ENCODE measurements around the gene ZNG1A. TPM values are rescaled to one million over a fixed set of nuclear protein-coding genes. Genes with fewer than 3 reads are reported as not detected.
"Not testable (repeated sequence)": the region's sequence is repeated elsewhere in the genome, so short reads cannot be mapped to it uniquely, and the experiment has no call there.

ZNG1A gene
- total RNA-seq, 2 experiments from 2014 or later, result 33.3 to 39.5 TPM

DNA sequence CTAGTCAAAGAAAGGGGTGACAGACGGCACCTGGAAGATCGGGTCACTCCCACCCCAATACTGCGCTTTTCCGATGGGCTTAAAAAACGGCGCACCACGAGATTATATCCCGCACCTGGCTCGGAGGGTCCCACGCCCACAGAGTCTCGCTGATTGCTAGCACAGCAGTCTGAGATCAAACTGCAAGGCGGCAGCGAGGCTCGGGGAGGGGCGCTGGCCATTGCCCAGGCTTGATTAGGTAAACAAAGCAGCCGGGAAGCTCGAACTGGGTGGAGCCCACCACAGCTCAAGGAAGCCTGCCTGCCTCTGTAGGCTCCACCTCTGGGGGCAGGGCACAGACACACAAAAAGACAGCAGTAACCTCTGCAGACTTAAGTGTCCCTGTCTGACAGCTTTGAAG, 39.0 kb downstream of the ZNG1A start:
- CTCF ChIA-PET; H3K4me3 Mint-ChIP-seq; H3K27ac Mint-ChIP-seq; H3K4me1 Mint-ChIP-seq; H3K27me3 Mint-ChIP-seq; DNase-seq; H3K36me3 Mint-ChIP-seq (ENCODE audit: low read depth); POLR2A ChIA-PET; H3K9me3 Mint-ChIP-seq: not testable (repeated sequence)

DNA sequence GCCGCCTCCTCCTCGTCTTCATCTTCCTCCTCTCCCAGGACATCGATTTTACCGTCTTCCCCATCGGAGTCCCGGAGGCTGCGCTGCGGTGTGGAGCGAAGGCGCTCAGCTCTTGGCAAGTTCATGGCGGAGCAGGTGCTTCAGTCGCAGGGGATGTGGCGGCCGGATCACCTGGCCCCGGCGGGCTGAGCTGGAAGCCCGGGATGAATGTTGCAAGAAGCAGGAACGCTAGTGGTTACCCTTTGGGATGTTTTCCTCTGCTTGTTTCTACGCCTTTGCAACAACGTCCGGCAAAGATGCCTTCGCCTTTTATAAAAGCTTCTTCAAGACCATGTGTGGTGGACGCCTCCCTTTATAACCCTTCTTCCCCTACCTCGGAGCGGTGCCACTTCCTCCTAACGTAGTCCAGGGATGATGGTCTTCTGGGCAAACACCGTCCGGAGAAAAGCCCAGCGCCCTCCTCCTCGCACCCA, 60.8 kb downstream of the ZNG1A start, which contains the start of gene FOXD4:
TSS of gene FOXD4 (minus strand) at position 423 of the 473 bp plus-strand sequence. CDS start at position 125, 298 bp downstream.
- not testable (repeated sequence) for H3K9me3 Mint-ChIP-seq
- H3K27ac Mint-ChIP-seq, result peak within 1 kb of the TSS; percentile 33

DNA sequence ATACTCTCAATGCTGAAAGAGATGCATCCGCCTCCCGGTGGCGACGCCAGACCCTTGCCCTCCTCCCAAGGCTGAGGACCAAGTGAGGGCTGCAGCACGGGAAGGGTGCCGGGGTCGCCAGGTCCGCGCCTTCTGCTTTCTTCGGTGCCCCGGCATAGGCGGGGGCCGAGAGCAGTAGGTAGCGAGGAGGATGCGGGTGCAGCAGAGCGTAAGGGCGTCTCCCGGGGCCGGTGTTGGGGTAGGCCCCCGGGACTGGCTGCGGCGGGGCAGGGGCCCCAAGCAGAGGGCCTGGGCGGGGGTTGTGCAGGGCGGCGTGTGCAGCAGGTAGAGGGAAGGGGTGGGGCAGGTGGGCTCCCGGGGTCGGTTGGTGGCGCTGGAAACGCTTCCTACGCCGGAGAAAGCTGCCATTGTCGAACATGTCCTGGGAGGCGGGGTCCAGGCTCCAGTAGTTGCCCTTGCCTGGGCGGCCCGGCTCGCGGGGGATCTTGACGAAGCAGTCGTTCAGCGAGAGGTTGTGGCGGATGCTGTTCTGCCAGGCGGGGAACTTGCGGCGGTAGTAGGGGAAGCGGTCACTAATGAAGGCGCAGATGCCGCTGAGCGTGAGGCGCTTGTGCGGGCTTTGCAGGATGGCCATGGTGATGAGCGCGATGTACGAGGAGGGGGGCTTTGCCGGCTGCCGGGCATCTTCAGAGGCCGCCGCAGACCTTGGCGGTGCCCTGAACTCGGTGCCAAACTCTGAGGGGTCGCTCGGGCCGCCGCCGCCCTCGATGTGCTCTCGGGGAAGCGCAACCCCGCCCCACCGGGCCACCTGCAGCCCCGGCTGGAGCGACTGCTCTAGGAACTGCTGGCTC, 61.5 kb downstream of the ZNG1A start:
- DNase-seq, result peak; percentile 40
- H3K9me3 Mint-ChIP-seq; POLR2A ChIA-PET; CTCF ChIA-PET; H3K36me3 Mint-ChIP-seq (ENCODE audit: low read depth): not testable (repeated sequence)
- H3K27ac Mint-ChIP-seq, result peak overlapping the region; percentile 33
- peaks cover 45% of the 10 kb centered on the region for H3K27me3 Mint-ChIP-seq
- peak overlapping the region; percentile 50 for H3K4me3 Mint-ChIP-seq
- H3K4me1 Mint-ChIP-seq, result peaks cover 27% of the 10 kb centered on the region

More for the DNA sequence above, 60.8 kb downstream of the ZNG1A start, which contains the start of gene FOXD4:
- POLR2A ChIA-PET; CTCF ChIA-PET; H3K36me3 Mint-ChIP-seq (ENCODE audit: low read depth); DNase-seq: not testable (repeated sequence)
- Mint-ChIP-seq H3K4me3 (peak within 1 kb of the TSS; percentile 57), H3K27me3 (peaks cover 40% of the 10 kb centered on the region), H3K4me1 (peaks cover 24% of the 10 kb centered on the region)

DNA sequence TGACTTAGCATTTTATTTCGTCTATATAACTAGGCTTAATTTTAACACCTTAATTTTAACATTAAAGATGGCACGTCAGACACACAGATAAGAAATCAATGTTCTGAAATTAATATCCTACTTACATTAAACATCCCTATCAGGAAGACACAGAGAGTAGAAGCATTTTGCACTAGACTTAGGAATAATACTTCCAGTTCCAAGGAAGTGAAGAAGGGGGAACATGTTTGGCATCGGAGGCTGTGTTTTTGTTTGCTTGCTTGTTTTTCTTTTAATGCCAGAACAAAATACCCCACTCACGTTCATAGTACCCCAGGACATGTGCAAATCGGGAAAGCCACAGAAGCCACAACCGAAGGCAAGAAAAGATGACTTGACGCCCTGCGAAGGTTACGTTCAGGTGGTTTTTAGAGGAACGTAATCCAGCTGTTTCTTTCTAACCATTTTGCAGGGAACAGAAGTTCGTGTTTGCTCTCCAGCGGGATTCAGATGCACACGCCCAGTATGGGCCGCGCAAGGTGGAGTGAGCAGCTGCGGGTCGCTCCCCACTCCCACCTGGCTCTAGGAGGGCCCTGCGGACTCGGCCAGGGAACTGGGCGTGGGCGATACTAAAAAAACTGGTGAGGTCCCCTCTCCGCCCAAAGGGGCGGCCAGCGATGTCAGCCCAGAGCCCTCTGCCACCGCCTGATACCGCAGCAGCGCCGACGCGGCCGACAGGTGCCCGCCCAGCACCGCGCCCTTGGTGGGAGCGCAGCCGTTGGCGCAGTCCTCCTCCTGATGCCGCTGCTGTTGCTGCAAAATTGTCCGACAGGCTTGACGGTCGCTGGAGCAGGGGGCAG, 62.4 kb downstream of the ZNG1A start:
- H3K36me3 Mint-ChIP-seq (ENCODE audit: low read depth); DNase-seq; CTCF ChIA-PET; H3K9me3 Mint-ChIP-seq; H3K27ac Mint-ChIP-seq; POLR2A ChIA-PET: not testable (repeated sequence)
- Mint-ChIP-seq H3K4me3 (peak overlapping the region; percentile 3), H3K27me3 (peaks cover 49% of the 10 kb centered on the region), H3K4me1 (peaks cover 27% of the 10 kb centered on the region)

DNA sequence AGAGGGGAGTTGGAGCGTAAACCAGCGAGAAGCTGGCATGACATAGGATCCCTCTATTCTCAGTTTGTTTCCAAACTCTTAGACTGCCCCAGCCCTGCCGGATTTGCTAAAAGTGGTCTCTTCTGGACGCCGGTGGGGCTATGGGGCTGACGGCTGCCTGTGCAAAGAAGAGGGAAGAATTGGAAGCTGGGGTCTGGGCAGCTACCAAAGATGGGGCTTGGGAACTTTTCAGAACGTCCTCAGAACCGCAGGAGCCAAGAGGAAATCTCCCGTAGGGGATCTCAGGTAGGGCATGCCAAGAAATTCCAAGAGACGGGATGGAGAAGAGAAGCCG, 63.8 kb downstream of the ZNG1A start:
- CTCF ChIA-PET, result not testable (repeated sequence)
- H3K27ac Mint-ChIP-seq, result peak overlapping the region; percentile 32

DNA sequence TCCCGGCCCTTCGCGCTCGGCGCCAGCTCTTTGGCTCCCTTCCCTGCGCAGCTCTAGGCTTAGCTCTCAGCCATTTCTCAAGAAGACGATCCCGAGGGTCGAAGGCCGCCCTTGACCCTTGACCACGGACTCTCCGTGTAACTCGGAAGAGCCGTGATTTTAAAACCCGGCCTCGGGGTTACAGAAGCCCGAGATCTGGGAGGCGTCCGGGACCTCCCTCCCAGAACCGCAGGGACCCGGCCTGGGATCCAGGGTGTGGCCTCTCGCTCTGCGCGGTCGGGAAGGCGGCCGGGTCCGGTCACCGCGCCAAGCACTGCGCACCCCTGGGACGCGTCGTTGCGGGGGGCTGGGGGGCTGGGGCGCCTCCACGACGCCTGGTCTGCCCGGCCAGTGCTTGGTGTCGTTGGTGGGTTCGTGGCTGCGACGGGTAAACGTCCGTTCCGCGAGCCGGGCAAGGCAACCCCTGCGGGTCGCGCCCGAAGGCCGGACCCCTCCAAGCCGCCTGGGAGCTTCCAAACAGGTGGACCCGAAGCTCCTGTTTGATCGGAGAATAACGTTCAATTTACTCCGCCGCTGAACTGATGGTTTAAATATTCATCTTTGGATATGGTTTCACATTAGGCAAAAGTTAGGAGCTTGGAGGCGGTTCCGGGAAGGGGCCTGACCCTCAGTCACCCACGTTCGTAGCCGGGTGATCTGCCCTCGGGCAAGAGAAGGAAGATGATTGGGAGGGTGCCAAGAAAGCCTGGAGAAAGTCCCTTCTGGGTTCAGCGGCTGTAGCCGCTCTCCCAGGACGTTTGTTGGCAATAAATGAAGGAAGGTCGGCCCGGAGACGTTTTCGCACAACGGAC, 64.4 kb downstream of the ZNG1A start:
- H3K27ac Mint-ChIP-seq, result peak overlapping the region; percentile 32

More for the DNA sequence above, 63.8 kb downstream of the ZNG1A start:
- H3K4me1 Mint-ChIP-seq, result peaks cover 27% of the 10 kb centered on the region
- H3K9me3 Mint-ChIP-seq; POLR2A ChIA-PET; H3K36me3 Mint-ChIP-seq (ENCODE audit: low read depth); DNase-seq: not testable (repeated sequence)
- peaks cover 52% of the 10 kb centered on the region for H3K27me3 Mint-ChIP-seq
- peak overlapping the region; percentile 37 for H3K4me3 Mint-ChIP-seq

DNA sequence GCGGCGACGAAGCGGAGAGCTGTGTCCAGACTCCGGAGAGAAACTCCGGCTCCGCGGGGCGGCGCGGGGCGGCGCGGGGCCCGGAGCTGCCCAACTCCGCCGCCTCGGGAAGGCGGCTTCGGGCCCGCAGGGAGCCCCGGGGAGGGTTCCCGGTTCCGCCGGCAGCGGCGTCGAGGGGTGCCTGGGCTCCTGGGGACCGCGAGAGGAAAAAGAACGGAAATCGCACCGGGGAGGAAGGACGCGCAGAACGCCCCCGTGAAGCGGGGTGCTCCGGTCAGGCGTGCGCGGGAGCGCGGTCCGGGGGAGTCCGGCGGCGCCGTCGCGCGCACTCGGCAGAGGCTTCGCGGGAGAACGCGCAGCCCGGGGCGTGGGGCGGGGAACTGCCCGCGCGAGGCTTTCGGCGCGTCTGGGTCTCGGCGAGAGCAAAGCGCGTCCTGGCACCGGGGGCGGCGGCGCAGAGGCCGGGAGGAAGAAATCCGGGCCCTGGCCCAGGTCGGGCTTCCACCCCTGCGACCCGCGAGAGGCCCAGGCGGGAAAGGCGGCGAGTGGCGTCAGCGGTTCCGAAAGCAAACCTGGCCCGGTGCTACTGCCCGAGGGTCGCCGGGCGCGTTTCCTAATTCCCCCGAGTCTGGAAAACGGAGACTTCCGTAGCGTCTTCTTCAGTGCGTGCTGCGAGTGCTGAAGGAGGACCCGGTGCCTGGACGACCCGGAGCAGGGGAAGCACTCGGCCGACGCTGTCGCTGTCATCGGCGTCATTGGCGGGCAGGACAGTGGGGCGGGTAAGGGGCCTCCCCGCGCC, 65.2 kb downstream of the ZNG1A start:
- H3K9me3 Mint-ChIP-seq, POLR2A ChIA-PET: not testable (repeated sequence)
- peak; percentile 24 for DNase-seq

More for the DNA sequence above, 64.4 kb downstream of the ZNG1A start:
- H3K36me3 Mint-ChIP-seq (ENCODE audit: low read depth); POLR2A ChIA-PET; CTCF ChIA-PET; H3K9me3 Mint-ChIP-seq; DNase-seq: not testable (repeated sequence)
- Mint-ChIP-seq H3K4me1 (peaks cover 27% of the 10 kb centered on the region), H3K4me3 (peak overlapping the region; percentile 64), H3K27me3 (peaks cover 57% of the 10 kb centered on the region)

DNA sequence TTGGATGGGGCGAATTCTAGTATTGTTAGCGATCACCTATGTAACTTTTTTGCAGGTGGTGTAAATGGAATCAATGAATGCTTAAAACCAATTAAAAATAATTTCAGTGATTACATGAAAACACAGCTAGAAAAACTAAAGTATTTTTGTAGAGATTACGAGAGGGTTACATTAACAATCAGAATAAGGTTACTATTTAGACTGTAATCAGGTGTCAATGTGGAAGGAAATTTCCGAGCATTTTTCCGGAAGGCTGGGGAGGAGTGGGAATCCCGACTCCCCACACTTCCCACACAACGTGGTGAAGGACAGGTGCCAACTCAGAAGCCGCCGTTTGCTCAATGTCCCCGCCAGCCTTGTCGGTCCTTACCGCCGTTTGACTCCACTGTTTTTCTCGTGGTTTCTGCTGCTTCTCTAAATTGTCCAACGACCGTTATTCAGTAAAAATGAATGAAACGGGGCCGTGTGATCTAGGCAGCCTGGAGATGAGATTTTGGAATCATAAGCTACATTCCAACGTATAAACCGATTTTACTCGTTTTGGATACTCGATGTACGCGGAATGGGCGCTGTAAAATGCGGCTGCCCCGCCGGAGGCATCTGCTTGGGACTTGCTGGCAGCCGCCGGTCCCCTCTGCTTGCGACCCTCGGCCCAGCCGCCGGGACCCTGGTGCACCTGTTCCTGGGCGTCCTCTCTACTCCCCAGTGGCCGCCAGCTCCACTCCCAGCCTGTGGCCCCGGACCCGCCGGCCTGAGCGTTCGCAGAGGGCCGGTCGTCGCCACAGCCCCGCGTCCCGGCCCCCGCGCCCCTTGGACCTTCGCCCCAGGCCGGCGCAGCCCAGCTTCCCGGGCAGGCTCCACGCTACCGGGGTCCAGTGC, 66.0 kb downstream of the ZNG1A start:
- H3K36me3 Mint-ChIP-seq (ENCODE audit: low read depth); POLR2A ChIA-PET; H3K9me3 Mint-ChIP-seq; DNase-seq; CTCF ChIA-PET: not testable (repeated sequence)
- Mint-ChIP-seq H3K4me1 (peaks cover 23% of the 10 kb centered on the region), H3K27me3 (peaks cover 61% of the 10 kb centered on the region), H3K4me3 (peak overlapping the region; percentile 32), H3K27ac (peak overlapping the region; percentile 41)

More for the DNA sequence above, 65.2 kb downstream of the ZNG1A start:
- H3K27ac Mint-ChIP-seq, result peak overlapping the region; percentile 82
- H3K27me3 Mint-ChIP-seq, result peaks cover 62% of the 10 kb centered on the region
- peaks cover 26% of the 10 kb centered on the region for H3K4me1 Mint-ChIP-seq
- H3K4me3 Mint-ChIP-seq, result peak overlapping the region; percentile 64
- H3K36me3 Mint-ChIP-seq (ENCODE audit: low read depth); CTCF ChIA-PET: not testable (repeated sequence)

DNA sequence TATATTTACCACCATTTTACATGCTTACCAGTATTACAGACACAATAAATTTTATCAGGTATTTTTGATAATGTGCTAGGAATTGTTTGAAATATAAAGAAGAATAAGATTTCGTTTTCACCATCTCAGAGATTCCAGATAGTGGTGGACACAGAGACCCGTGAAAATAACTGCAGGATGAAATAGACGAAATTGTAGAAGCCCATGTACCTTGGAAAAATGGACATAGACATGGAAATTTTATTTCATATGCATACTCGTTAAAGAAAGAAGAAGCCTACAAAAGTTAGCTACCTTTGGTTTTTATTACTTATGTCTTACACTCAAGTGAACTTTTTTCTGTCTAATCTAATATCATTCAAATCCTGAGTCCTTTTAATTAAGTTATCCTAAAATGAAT, 68.2 kb downstream of the ZNG1A start:
- H3K27ac Mint-ChIP-seq; H3K9me3 Mint-ChIP-seq; POLR2A ChIA-PET; DNase-seq; H3K4me3 Mint-ChIP-seq; H3K36me3 Mint-ChIP-seq (ENCODE audit: low read depth); CTCF ChIA-PET: not testable (repeated sequence)
- peaks cover 14% of the 10 kb centered on the region for H3K4me1 Mint-ChIP-seq
- peaks cover 56% of the 10 kb centered on the region for H3K27me3 Mint-ChIP-seq

DNA sequence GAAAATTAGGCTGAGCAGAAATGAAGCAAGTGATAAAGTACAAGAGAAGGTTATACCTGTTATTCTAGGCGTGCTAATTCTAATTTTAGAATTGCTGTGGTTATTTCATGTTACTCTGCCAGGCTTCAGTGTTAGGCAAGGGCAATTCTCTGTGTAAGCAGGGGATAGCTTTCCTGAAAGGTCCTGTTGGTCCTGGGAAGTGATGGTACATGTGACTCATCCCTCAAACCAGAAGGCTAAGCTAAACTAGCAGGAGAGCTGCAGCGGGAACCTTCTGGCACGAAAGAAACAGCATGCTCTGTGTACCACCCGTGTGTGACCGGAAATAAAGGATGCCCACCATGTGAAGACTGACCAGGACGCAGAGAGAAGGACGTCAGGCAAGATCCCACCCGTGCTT, 69.3 kb downstream of the ZNG1A start:
- H3K4me1 Mint-ChIP-seq; H3K4me3 Mint-ChIP-seq; H3K27ac Mint-ChIP-seq; H3K36me3 Mint-ChIP-seq (ENCODE audit: low read depth); POLR2A ChIA-PET; CTCF ChIA-PET; DNase-seq; H3K9me3 Mint-ChIP-seq: not testable (repeated sequence)
- peaks cover 50% of the 10 kb centered on the region for H3K27me3 Mint-ChIP-seq

DNA sequence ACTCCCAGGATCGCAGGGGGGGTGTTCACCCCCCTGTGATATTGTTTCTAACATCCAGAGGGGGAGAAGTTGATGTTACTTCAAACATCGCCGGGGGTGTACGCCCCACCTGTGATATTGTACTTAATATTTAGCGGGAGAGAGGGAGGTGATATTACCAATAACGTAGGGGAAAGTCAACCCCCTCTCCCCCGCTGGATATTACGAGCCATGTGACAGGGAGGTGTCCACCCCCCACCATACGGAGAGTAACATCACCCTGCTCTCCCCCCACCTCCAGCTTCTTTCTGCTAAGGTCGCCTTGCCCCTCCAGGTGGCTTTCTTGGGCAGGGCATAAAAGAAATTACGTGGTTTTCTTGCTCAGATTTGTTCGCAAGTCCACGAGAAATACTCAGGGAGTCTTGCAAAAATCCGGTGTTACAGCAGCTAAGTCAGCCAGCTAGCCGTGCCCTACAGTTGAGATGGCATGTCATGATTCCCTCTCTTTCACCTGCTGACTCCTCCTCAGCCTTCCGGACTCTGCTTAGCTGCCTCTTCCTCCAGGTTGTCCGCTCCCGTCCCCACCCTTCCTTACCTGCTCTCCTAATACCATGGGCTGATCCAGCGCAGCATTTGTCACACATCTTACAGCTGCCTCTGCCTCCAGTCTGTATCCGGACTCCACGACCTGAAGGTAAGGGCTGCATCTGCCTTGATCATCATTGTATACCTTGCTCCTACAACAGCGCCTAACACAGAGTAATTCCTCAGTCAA, 69.9 kb downstream of the ZNG1A start:
- peaks cover 45% of the 10 kb centered on the region for H3K27me3 Mint-ChIP-seq
- DNase-seq; H3K9me3 Mint-ChIP-seq; H3K4me3 Mint-ChIP-seq; H3K27ac Mint-ChIP-seq; H3K4me1 Mint-ChIP-seq; POLR2A ChIA-PET; CTCF ChIA-PET; H3K36me3 Mint-ChIP-seq (ENCODE audit: low read depth): not testable (repeated sequence)
